K562 (cell line): ENCODE data around the gene JPT2. TPM values are rescaled to one million over a fixed set of nuclear protein-coding genes. Genes with fewer than 3 reads are reported as not detected.

ENCODE experiments used
- BACH1 ChIP-seq: fragments of 200-800 bp; sonication (Bioruptor generic); IDR thresholded peaks from 2 replicates; pipeline ENCODE4 v1.6.1; 2016; ENCODE audit warnings: missing genetic modification characterization, missing compliant biosample characterization
- CUX1 ChIP-seq: fragments of 200-800 bp; sonication (Bioruptor generic); IDR thresholded peaks from 2 replicates; pipeline ENCODE4 v1.6.1; 2016; ENCODE audit warnings: missing genetic modification characterization, missing compliant biosample characterization
- E2F8 ChIP-seq: fragments of 450-650 bp; IDR thresholded peaks from 2 replicates; pipeline ENCODE4 v1.7.1; 2018; ENCODE audit warnings: mild to moderate bottlenecking, low read depth; ENCODE audit not compliant: partially characterized antibody
- MXI1 ChIP-seq: IDR thresholded peaks from 2 replicates; pipeline ENCODE4 v1.6.1; 2011; ENCODE audit warnings: low read depth, mild to moderate bottlenecking, improper control_type of control experiment, low read length
- NR2C2 ChIP-seq, 2 experiments: fragments of 200-800 bp in 1 of 2; sonication (Bioruptor generic) in 1 of 2; sonication (generic) in 1 of 2; formaldehyde crosslinking in 1 of 2; IDR thresholded peaks; 2 replicates each; pipeline versions ENCODE4 v1.6.1 to v1.8.0; 2016 to 2022; ENCODE audit warnings: mild to moderate bottlenecking in 1 of 2, missing compliant biosample characterization in 1 of 2, missing genetic modification characterization in 1 of 2, missing genetic modification reagents in 1 of 2
- PATZ1 ChIP-seq: fragments of 250-450 bp; sonication (Bioruptor Pico); IDR thresholded peaks from 2 replicates; pipeline ENCODE4 v1.5.0; 2020; ENCODE audit warnings: mild to moderate bottlenecking, borderline replicate concordance
- RBM22 ChIP-seq: fragments of 200-400 bp; formaldehyde crosslinking; IDR thresholded peaks from 2 replicates; pipeline ENCODE4 v1.6.1; 2018; ENCODE audit warnings: low read length, low read depth; ENCODE audit not compliant: poor library complexity, severe bottlenecking
- RNF219 ChIP-seq: fragments of 250-450 bp; sonication (Bioruptor Pico); IDR thresholded peaks from 2 replicates; pipeline ENCODE4 v1.5.0; 2022; ENCODE audit warnings: mild to moderate bottlenecking
- TAF15 ChIP-seq: fragments of 200-400 bp; formaldehyde crosslinking; IDR thresholded peaks from 2 replicates; pipeline ENCODE4 v1.6.1; 2017; ENCODE audit warnings: mild to moderate bottlenecking, low read depth, low read length, moderate library complexity
- TGIF2 ChIP-seq: sonication (generic); formaldehyde crosslinking; IDR thresholded peaks from 2 replicates; pipeline ENCODE4 v1.8.1; 2022; ENCODE audit warnings: mild to moderate bottlenecking, missing genetic modification reagents, moderate library complexity
- TRIM24 ChIP-seq, 2 experiments: fragments of 450-650 bp; IDR thresholded peaks; 2 replicates each; pipeline ENCODE4 v1.6.1; 2016
- ZNF140 ChIP-seq: fragments of 250-450 bp; sonication (Bioruptor Pico); IDR thresholded peaks from 2 replicates; pipeline ENCODE4 v1.8.0; 2021; ENCODE audit warnings: moderate library complexity, mild to moderate bottlenecking, inconsistent platforms
- ZNF165 ChIP-seq: fragments of 250-450 bp; sonication (Bioruptor Pico); IDR thresholded peaks from 2 replicates; pipeline ENCODE4 v1.4.0; 2020; ENCODE audit warnings: borderline replicate concordance
- ZNF561 ChIP-seq: fragments of 450-650 bp; formaldehyde crosslinking; conservative IDR thresholded peaks from 2 replicates; pipeline ENCODE4 v1.4.0; 2020; ENCODE audit warnings: mild to moderate bottlenecking, moderate library complexity
- polyA plus RNA-seq, 8 experiments: library from polyadenylated mRNA; depleted of rRNA in 4 of 8; stranded (reverse) in 5 of 8; unstranded in 3 of 8; fragments of >200 nt; fragmentation: Nextera tagmentation in 2 of 8; fragmentation: Illumina TruSeq in 1 of 8; extraction: Ambion mirVana in 2 of 8; extraction: Trizol in 1 of 8; gene quantifications; 2 replicates each; pipeline versions ENCODE4 v1.2.1 to v1.2.3, GENCODE V29; 2011 to 2014; ENCODE audit warnings: inconsistent platforms in 1 of 8, missing spikeins in 1 of 8
- total RNA-seq, 7 experiments: library from RNA; depleted of rRNA in 6 of 7; stranded (reverse); fragments of >200 nt in 6 of 7; fragmentation: Illumina TruSeq in 2 of 7; extraction: Trizol in 2 of 7; gene quantifications; 2 replicates each; pipeline versions ENCODE4 v1.2.1 to v1.2.3, GENCODE V29; 2011 to 2021; ENCODE audit warnings: low replicate concordance in 1 of 7

JPT2 gene
- total and polyA plus RNA-seq, 9 of the 15 experiments (the other 6 are each of a cell fraction or from before 2014, with no cell fraction given): 25.5 to 133 (median 106) TPM

- TF ChIP-seq RBM22 (no peak), BACH1 (peak; percentile 97), MXI1 (no peak), E2F8 (no peak), TGIF2 (no peak), NR2C2 (CRISPR knock-in tag; IDR thresholded peaks at IDR 0.05) (no peak), NR2C2 (tag; IDR thresholded peaks at IDR 0.05) (0 out of 2 replicates have a peak, but pooled peaks have one; percentile 22), ZNF561 (CRISPR knock-in tag) (no peak), TRIM24 (IDR thresholded peaks at IDR 0.05) (no peak), TAF15 (no peak), ZNF165 (CRISPR knock-in tag) (no peak), ZNF140 (CRISPR knock-in tag) (no peak), CUX1 (CRISPR knock-in tag) (0 out of 2 replicates have a peak, but pooled peaks have one; percentile 48), RNF219 (CRISPR knock-in tag) (no peak), PATZ1 (no peak)
These were observed 32.1 kb upstream of the JPT2 start (continued) for GRCh38 chr16:1645914-1646525.
